Erythroblast (primary cell): ENCODE measurements around the gene TAP2.

Source experiments
- GATA1 ChIP-seq: IDR thresholded peaks from 2 replicates; pipeline ENCODE4 v1.6.1; 2011; ENCODE audit warnings: low read depth, mild to moderate bottlenecking, control low read depth, low read length, moderate library complexity
- POLR2A ChIP-seq: IDR thresholded peaks from 2 replicates; pipeline ENCODE4 v1.6.1; 2011; ENCODE audit warnings: mild to moderate bottlenecking, low read length

- TF ChIP-seq POLR2A (no peak), GATA1 (no peak)
Observed at GRCh38 chr6:32840604-32841246, 2.2 kb upstream of the TAP2 start.
